GM19324 (cell line): ENCODE data around the gene UMAD1.
A peak's percentile ranks its signal among the peaks of the same experiment; 100 is the strongest.
"Not testable (repeated sequence)": the region's sequence is repeated elsewhere in the genome, so short reads cannot be mapped to it uniquely, and the experiment has no call there.

Source experiments
- ATAC-seq: cut with Tn5 transposase; IDR thresholded peaks from one replicate; pipeline ENCODE4 v1.9.1; 2021; ENCODE audit warnings: mild to moderate bottlenecking, moderate library complexity; ENCODE audit not compliant: unreplicated experiment, low FRiP score

UMAD1 gene

GRCh38 chr7:7819442-7820247, 179.1 kb downstream of the UMAD1 start:
- ATAC-seq: peak; percentile 51

GRCh38 chr7:7820409-7820808, 179.9 kb downstream of the UMAD1 start:
- no peak for ATAC-seq

- ATAC-seq: no peak
Measured at GRCh38 chr7:7820939-7821338, 180.4 kb downstream of the UMAD1 start.

GRCh38 chr7:7821517-7821916, 181.0 kb downstream of the UMAD1 start:
- ATAC-seq: no peak

GRCh38 chr7:7825294-7825693, 184.7 kb downstream of the UMAD1 start:
- not testable (repeated sequence) for ATAC-seq

GRCh38 chr7:7829667-7830066, 189.1 kb downstream of the UMAD1 start:
- no peak for ATAC-seq

GRCh38 chr7:7830122-7830878, 189.7 kb downstream of the UMAD1 start:
- no peak for ATAC-seq

- no peak for ATAC-seq
Measured at GRCh38 chr7:7832518-7832917, 192.0 kb downstream of the UMAD1 start.

GRCh38 chr7:7834761-7835160, 194.2 kb downstream of the UMAD1 start:
- ATAC-seq: no peak

- ATAC-seq: no peak
Measured at GRCh38 chr7:7841027-7841426, 200.5 kb downstream of the UMAD1 start.

- ATAC-seq: no peak
Measured at GRCh38 chr7:7843240-7843639, 202.7 kb downstream of the UMAD1 start.

GRCh38 chr7:7843972-7844371, 203.4 kb downstream of the UMAD1 start:
- no peak for ATAC-seq

- peak; percentile 66 for ATAC-seq
Measured at GRCh38 chr7:7848246-7848645, 207.7 kb downstream of the UMAD1 start.

- no peak for ATAC-seq
Measured at GRCh38 chr7:7848892-7849291, 208.3 kb downstream of the UMAD1 start.

- ATAC-seq: no peak
Measured at GRCh38 chr7:7850150-7850549, 209.6 kb downstream of the UMAD1 start.

- ATAC-seq: no peak
Measured at GRCh38 chr7:7851381-7851780, 210.8 kb downstream of the UMAD1 start.

- ATAC-seq: no peak
Measured at GRCh38 chr7:7851991-7852390, 211.4 kb downstream of the UMAD1 start.

- no peak for ATAC-seq
Measured at GRCh38 chr7:7857143-7857583, 216.6 kb downstream of the UMAD1 start.

- no peak for ATAC-seq
Measured at GRCh38 chr7:7858559-7858958, 218.0 kb downstream of the UMAD1 start.

GRCh38 chr7:7859411-7859810, 218.9 kb downstream of the UMAD1 start:
- no peak for ATAC-seq

GRCh38 chr7:7861211-7861633, 220.7 kb downstream of the UMAD1 start:
- ATAC-seq: no peak

- ATAC-seq: no peak
Measured at GRCh38 chr7:7862393-7862792, 221.8 kb downstream of the UMAD1 start.
